HCT116 (cell line): ENCODE measurements around the gene NAPB. TPM values are rescaled to one million over a fixed set of nuclear protein-coding genes. Genes with fewer than 3 reads are reported as not detected.

Experiments used
- ATAC-seq: fragments of 200-7000 bp; cut with Tn5 transposase; 2 replicates; pipeline ENCODE4 v1.9.1; 2020; ENCODE audit warnings: mild to moderate bottlenecking, moderate library complexity
- BruUV-seq: library from RNA; stranded (reverse); fragments of 400-500 nt; replicated peaks from 2 replicates; lab custom pipeline; 2021; lab: Mats Ljungman, UMichigan
- CTCF ChIA-PET: fragments of 300-600 bp; sonication (Branson Sonifier 250); formaldehyde crosslinking; loops from one replicate; lab custom pipeline; 2021; ENCODE audit warnings: antibody characterized with exemption; lab: Charles Lee
- POLR2A ChIA-PET: fragments of 300-600, 350-600 bp; sonication (Branson Sonifier 250); formaldehyde crosslinking; loops from one replicate; lab custom pipeline; 2021; ENCODE audit warnings: antibody characterized with exemption; lab: Charles Lee
- RAD21 ChIA-PET, 2 experiments: fragments of 300-600 bp; sonication (Branson Sonifier 250); formaldehyde crosslinking; loops; one replicate each; lab custom pipeline; 2023; ENCODE audit warnings: low total read pairs in 2 of 2; ENCODE audit not compliant: uncharacterized antibody in 2 of 2, unreplicated experiment in 2 of 2, low non-redundant PET in 1 of 2; lab: Charles Lee
- DNase-seq: peaks from one replicate; pipeline ENCODE4 v3.0.0-alpha.2; 2010; ENCODE audit warnings: low read depth, low spot score
- H2AFZ ChIP-seq: fragments of 200-600 bp; shearing (Covaris generic), sonication (generic); 2 replicates; pipeline ENCODE4 v1.6.1; 2017; ENCODE audit warnings: low read depth, mixed run types, mixed read lengths, antibody characterized with exemption, low read length; ENCODE audit not compliant: poor library complexity, severe bottlenecking
- H3K27ac ChIP-seq: 2 replicates; pipeline ENCODE4 v1.5.1; 2012; ENCODE audit warnings: low read depth, low read length
- H3K27me3 ChIP-seq: fragments of 200-600 bp; sonication (generic); 2 replicates; pipeline ENCODE4 v1.6.1; 2016; ENCODE audit warnings: mixed run types, low read length, mixed read lengths; ENCODE audit not compliant: insufficient read depth
- H3K36me3 ChIP-seq, 2 experiments: fragments of 200-500 bp in 1 of 2; fragments of 200-600 bp in 1 of 2; sonication (Bioruptor generic) in 1 of 2; sonication (generic) in 1 of 2; 2 replicates each; pipeline versions ENCODE4 v1.5.1 to v1.6.1; 2014 to 2016; ENCODE audit warnings: low read length in 2 of 2, inconsistent platforms in 1 of 2, mixed read lengths in 1 of 2, mixed run types in 1 of 2; ENCODE audit not compliant: insufficient read depth in 2 of 2, control insufficient read depth in 1 of 2
- H3K4me1 ChIP-seq, 2 experiments: fragments of 200-600 bp in 1 of 2; sonication (generic) in 1 of 2; 2 replicates each; pipeline versions ENCODE4 v1.5.1 to v1.6.1; 2012 to 2017; ENCODE audit warnings: low read length in 2 of 2, inconsistent platforms in 1 of 2, mild to moderate bottlenecking in 1 of 2, mixed read lengths in 1 of 2, mixed run types in 1 of 2, moderate library complexity in 1 of 2; ENCODE audit not compliant: insufficient read depth in 2 of 2, control insufficient read depth in 1 of 2
- H3K4me2 ChIP-seq: fragments of 200-600 bp; sonication (generic); 2 replicates; pipeline ENCODE4 v1.6.1; 2017; ENCODE audit warnings: mixed run types, low read length, mixed read lengths
- H3K4me3 ChIP-seq, 2 experiments: fragments of 200-600 bp in 1 of 2; sonication (generic) in 1 of 2; replicated peaks in 1 of 2; 2 replicates each; pipeline ENCODE4 v1.5.1; 2011 to 2016; ENCODE audit warnings: low read length in 2 of 2, control low read depth in 1 of 2, low read depth in 1 of 2, mild to moderate bottlenecking in 1 of 2, mixed read lengths in 1 of 2, mixed run types in 1 of 2
- H3K79me2 ChIP-seq: fragments of 200-600 bp; sonication (generic); 2 replicates; pipeline ENCODE4 v1.6.1; 2017; ENCODE audit warnings: mild to moderate bottlenecking, mixed run types, low read length, moderate library complexity, mixed read lengths; ENCODE audit not compliant: insufficient read depth
- H3K9ac ChIP-seq: fragments of 200-600 bp; sonication (generic); 2 replicates; pipeline ENCODE4 v1.6.1; 2016; ENCODE audit warnings: low read length, mixed read lengths
- H3K9me2 ChIP-seq: fragments of 200-600 bp; sonication (generic), shearing (Covaris generic); 2 replicates; pipeline ENCODE4 v1.6.1; 2017; ENCODE audit warnings: mixed run types, mild to moderate bottlenecking, moderate library complexity; ENCODE audit not compliant: insufficient read depth
- H3K9me3 ChIP-seq, 2 experiments: fragments of 200-500 bp in 1 of 2; fragments of 200-600 bp in 1 of 2; sonication (Bioruptor generic) in 1 of 2; sonication (generic) in 1 of 2; 2 replicates each; pipeline ENCODE4 v1.6.1; 2014 to 2017; ENCODE audit warnings: low read length in 2 of 2, mixed read lengths in 2 of 2, inconsistent platforms in 1 of 2, low read depth in 1 of 2, mild to moderate bottlenecking in 1 of 2, mixed run types in 1 of 2, moderate library complexity in 1 of 2; ENCODE audit not compliant: control insufficient read depth in 1 of 2, insufficient read depth in 1 of 2
- H4K20me1 ChIP-seq: fragments of 200-600 bp; sonication (generic), shearing (Covaris generic); 2 replicates; pipeline ENCODE4 v1.6.1; 2017; ENCODE audit warnings: mixed run types, mild to moderate bottlenecking, moderate library complexity; ENCODE audit not compliant: insufficient read depth
- ATF3 ChIP-seq: IDR thresholded peaks from 2 replicates; pipeline ENCODE4 v1.6.1; 2012
- CTCF ChIP-seq, 3 experiments: fragments of 200-600 bp in 1 of 3; sonication (generic) in 1 of 3; IDR thresholded peaks in 2 of 3; conservative IDR thresholded peaks in 1 of 3; 2 replicates each; pipeline ENCODE4 v1.5.1; 2012 to 2017; ENCODE audit warnings: low read depth in 2 of 3, low read length in 2 of 3, antibody characterized with exemption in 1 of 3, borderline replicate concordance in 1 of 3, control low read depth in 1 of 3, mild to moderate bottlenecking in 1 of 3, mixed read lengths in 1 of 3, mixed run types in 1 of 3, moderate library complexity in 1 of 3; ENCODE audit not compliant: insufficient read depth in 1 of 3
- EGR1 ChIP-seq: IDR thresholded peaks from 2 replicates; pipeline ENCODE4 v1.6.1; 2012; ENCODE audit warnings: low read depth
- EZH2phosphoT487 ChIP-seq: fragments of 200-600 bp; IDR thresholded peaks from 2 replicates; pipeline ENCODE4 v1.6.1; 2018; ENCODE audit warnings: antibody characterized with exemption, borderline replicate concordance
- FOSL1 ChIP-seq: IDR thresholded peaks from 2 replicates; pipeline ENCODE4 v1.6.1; 2012; ENCODE audit warnings: low read depth
- JUND ChIP-seq: IDR thresholded peaks from 2 replicates; pipeline ENCODE4 v1.6.1; 2012
- MAX ChIP-seq: IDR thresholded peaks from 2 replicates; pipeline ENCODE4 v1.6.1; 2012
- POLR2A ChIP-seq: IDR thresholded peaks from 2 replicates; pipeline ENCODE4 v1.7.0; 2011; ENCODE audit warnings: borderline replicate concordance; ENCODE audit not compliant: insufficient read depth, insufficient read length; ENCODE audit errors: extremely low read depth
- POLR2AphosphoS5 ChIP-seq: IDR thresholded peaks from 2 replicates; pipeline ENCODE4 v1.6.1; 2011; ENCODE audit warnings: mild to moderate bottlenecking, low read depth, low read length, moderate library complexity
- SP1 ChIP-seq: IDR thresholded peaks from 2 replicates; pipeline ENCODE4 v1.6.1; 2012; ENCODE audit warnings: low read depth
- TCF7L2 ChIP-seq: IDR thresholded peaks from 2 replicates; pipeline ENCODE4 v1.7.0; 2011; ENCODE audit warnings: borderline replicate concordance, inconsistent platforms; ENCODE audit not compliant: insufficient read depth, insufficient read length; ENCODE audit errors: extremely low read depth
- ZBTB33 ChIP-seq: IDR thresholded peaks from 2 replicates; pipeline ENCODE4 v1.6.1; 2011; ENCODE audit warnings: mild to moderate bottlenecking, low read length, moderate library complexity; ENCODE audit not compliant: insufficient replicate concordance; ENCODE audit errors: extremely low read depth
- ZFX ChIP-seq: fragments of 450-650 bp; IDR thresholded peaks from 2 replicates; pipeline ENCODE4 v1.6.1; 2017
- ZNF274 ChIP-seq: fragments of 200-500 bp; sonication (Bioruptor generic); IDR thresholded peaks from 2 replicates; pipeline ENCODE4 v1.6.1; 2014; ENCODE audit warnings: mild to moderate bottlenecking, low read depth, low read length, inconsistent platforms
- intact Hi-C: fragments of 100-400 bp; cut with micrococcal nuclease; formaldehyde crosslinking; loops from 2 replicates; pipeline ENCODE4 v1.10.0; 2022
- total RNA-seq: library from RNA; stranded (reverse); gene quantifications from one replicate; pipeline ENCODE4 v1.2.1, GENCODE V29; 2021; ENCODE audit not compliant: unreplicated experiment

Gene NAPB
- total RNA-seq, 1 experiment from 2014 or later, result 7.9 TPM

- Histone ChIP-seq H3K4me1 (peaks cover 6 to 15% of the 10 kb centered on the region in 2 experiments; a peak in 3 of 4 replicates), H3K36me3 (peaks cover 33 to 42% of the 10 kb centered on the region in 2 experiments; a peak in 3 of 4 replicates), H2AFZ (no peak overlapping the region), H3K79me2 (peaks cover 57% of the 10 kb centered on the region), H4K20me1 (no peaks in the 10 kb centered on the region; the same call in 1 of the 2 replicates), H3K4me2 (no peak overlapping the region), H3K27ac (no peak overlapping the region), H3K27me3 (no peaks in the 10 kb centered on the region), H3K4me3 (no peak overlapping the region), H3K9ac (no peak overlapping the region), H3K9me2 (no peaks in the 10 kb centered on the region), H3K9me3 (no peaks in the 10 kb centered on the region)
- ChIA-PET RAD21 (no interaction called here), POLR2A (no interaction called here), CTCF (no interaction called here)
- no peak for ATAC-seq
- DNase-seq, result no peak
- intact Hi-C loops, result loop anchor here (10.0 kb wide), 1 partner anchor 47 kb away; no protein-coding TSS in a partner anchor
- TF ChIP-seq MAX (no peak), POLR2A (no peak), TCF7L2 (no peak), EZH2phosphoT487 (no peak), FOSL1 (peak; percentile 15; the same call in 1 of the 2 replicates), SP1 (no peak), ATF3 (no peak), POLR2AphosphoS5 (no peak)
- BruUV-seq, result no TSS peak
Measured at GRCh38 chr20:23367770-23368169, 53.5 kb downstream of the NAPB start.

- no peak overlapping the region for H3K27ac ChIP-seq
- H3K4me2 ChIP-seq, result no peak overlapping the region
- H3K4me3 ChIP-seq, result no peak overlapping the region
- peaks cover 63% of the 10 kb centered on the region for H3K79me2 ChIP-seq
- intact Hi-C loops, result loop anchor here (10.0 kb wide), 1 partner anchor 48 kb away; no protein-coding TSS in a partner anchor
- BruUV-seq, result TSS peak; percentile 3
- RAD21 ChIA-PET, result no interaction called here
- no peaks in the 10 kb centered on the region for H3K9me2 ChIP-seq
- H3K36me3 ChIP-seq, result peaks cover 27 to 31% of the 10 kb centered on the region in 2 experiments; a peak in 2 of 4 replicates
- TF ChIP-seq EGR1 (no peak), ZBTB33 (no peak), ZFX (no peak), EZH2phosphoT487 (no peak), POLR2AphosphoS5 (no peak), MAX (no peak), ZNF274 (no peak), JUND (no peak), CTCF (IDR thresholded peaks at IDR 0.05 in 2 of 3, conservative IDR thresholded peaks at IDR 0.05 in 1 of 3; ENCODE audit: borderline replicate concordance in 1 of 3, insufficient read depth in 1 of 3, low read depth in 2 of 3, low read length in 2 of 3) (no peak)
- H3K9me3 ChIP-seq, result no peaks in the 10 kb centered on the region
- no peak for ATAC-seq
- no peaks in the 10 kb centered on the region for H3K27me3 ChIP-seq
- no peaks in the 10 kb centered on the region; the same call in 1 of the 2 replicates for H4K20me1 ChIP-seq
- CTCF ChIA-PET, result no interaction called here
- DNase-seq, result no peak
- peaks cover 6 to 17% of the 10 kb centered on the region in 2 experiments; a peak in 3 of 4 replicates for H3K4me1 ChIP-seq
- no peak overlapping the region for H3K9ac ChIP-seq
- POLR2A ChIA-PET, result no interaction called here
- no peak overlapping the region for H2AFZ ChIP-seq
Measured at GRCh38 chr20:23366384-23366783, 54.9 kb downstream of the NAPB start.
